WTC11 (cell line): ENCODE measurements around the gene RBM8A. TPM values are rescaled to one million over a fixed set of nuclear protein-coding genes. Genes with fewer than 3 reads are reported as not detected.

ENCODE experiments used
- ATAC-seq: fragments of 200-7000 bp; cut with Tn5 transposase; 2 replicates; pipeline ENCODE4 v1.10.0; 2021; ENCODE audit warnings: mild to moderate bottlenecking, moderate library complexity
- CTCF ChIA-PET: fragments of 300-600 bp; sonication (Branson Sonifier 250); formaldehyde crosslinking; loops from one replicate; lab custom pipeline; 2021; ENCODE audit warnings: antibody characterized with exemption; lab: Charles Lee
- POLR2A ChIA-PET: fragments of 350-600 bp; sonication (Branson Sonifier 250); formaldehyde crosslinking; loops from one replicate; lab custom pipeline; 2021; ENCODE audit warnings: antibody characterized with exemption; lab: Charles Lee
- DNase-seq: peaks from one replicate; pipeline ENCODE4 v3.0.0; 2021; ENCODE audit warnings: low spot score
- H3K27ac Mint-ChIP-seq: 2 replicates; pipeline ENCODE4 v1.8.0; 2021; ENCODE audit warnings: mixed read lengths
- H3K27me3 Mint-ChIP-seq: 2 replicates; pipeline ENCODE4 v1.8.0; 2021; ENCODE audit warnings: low read depth, mild to moderate bottlenecking, moderate library complexity, mixed read lengths
- H3K36me3 Mint-ChIP-seq: 2 replicates; pipeline ENCODE4 v1.8.0; 2021; ENCODE audit warnings: mixed read lengths
- H3K4me1 Mint-ChIP-seq: 2 replicates; pipeline ENCODE4 v1.8.0; 2022; ENCODE audit warnings: mixed read lengths
- H3K4me3 Mint-ChIP-seq: 2 replicates; pipeline ENCODE4 v1.8.0; 2021; ENCODE audit warnings: mild to moderate bottlenecking, moderate library complexity, mixed read lengths
- H3K9me3 Mint-ChIP-seq: 2 replicates; pipeline ENCODE4 v1.8.0; 2021; ENCODE audit warnings: mixed read lengths
- AR ChIP-seq: fragments of 250-450 bp; sonication (Bioruptor Pico); IDR thresholded peaks from 2 replicates; pipeline ENCODE4 v1.9.0; 2021; ENCODE audit warnings: mild to moderate bottlenecking
- ATF1 ChIP-seq: sonication (generic); formaldehyde crosslinking; IDR thresholded peaks from 2 replicates; pipeline ENCODE4 v1.8.1; 2023; ENCODE audit warnings: mild to moderate bottlenecking, moderate library complexity, missing genetic modification reagents
- CREM ChIP-seq: sonication (generic); formaldehyde crosslinking; IDR thresholded peaks from 2 replicates; pipeline ENCODE4 v1.8.1; 2022; ENCODE audit warnings: mild to moderate bottlenecking, missing genetic modification reagents, moderate library complexity
- E2F1 ChIP-seq: sonication (generic); formaldehyde crosslinking; IDR thresholded peaks from 2 replicates; pipeline ENCODE4 v1.8.0; 2022; ENCODE audit warnings: mild to moderate bottlenecking, missing genetic modification reagents
- EMX1 ChIP-seq: fragments of 250-450 bp; sonication (Bioruptor Pico); IDR thresholded peaks from 2 replicates; pipeline ENCODE4 v1.8.0; 2021; ENCODE audit warnings: mild to moderate bottlenecking
- FOXK1 ChIP-seq: sonication (generic); formaldehyde crosslinking; IDR thresholded peaks from 2 replicates; pipeline ENCODE4 v1.8.0; 2022; ENCODE audit warnings: mild to moderate bottlenecking, moderate library complexity, missing genetic modification reagents
- IRF2 ChIP-seq: sonication (generic); formaldehyde crosslinking; IDR thresholded peaks from 2 replicates; pipeline ENCODE4 v1.8.0; 2022; ENCODE audit warnings: low read depth, missing genetic modification reagents, borderline replicate concordance
- MAX ChIP-seq: sonication (generic); formaldehyde crosslinking; IDR thresholded peaks from 2 replicates; pipeline ENCODE4 v1.8.0; 2022; ENCODE audit warnings: mild to moderate bottlenecking, missing genetic modification reagents
- MLX ChIP-seq: sonication (generic); formaldehyde crosslinking; IDR thresholded peaks from 2 replicates; pipeline ENCODE4 v1.8.1; 2023; ENCODE audit warnings: mild to moderate bottlenecking, missing genetic modification reagents, moderate library complexity
- MYBL2 ChIP-seq: sonication (generic); formaldehyde crosslinking; IDR thresholded peaks from 2 replicates; pipeline ENCODE4 v1.8.1; 2023; ENCODE audit warnings: mild to moderate bottlenecking, moderate library complexity, missing genetic modification reagents
- SMAD3 ChIP-seq: sonication (generic); formaldehyde crosslinking; IDR thresholded peaks from 2 replicates; pipeline ENCODE4 v1.8.0; 2022; ENCODE audit warnings: missing genetic modification reagents, mild to moderate bottlenecking, borderline replicate concordance
- TCF7 ChIP-seq: sonication (generic); formaldehyde crosslinking; IDR thresholded peaks from 2 replicates; pipeline ENCODE4 v1.8.0; 2022; ENCODE audit warnings: mild to moderate bottlenecking, low read depth, missing genetic modification reagents, moderate library complexity
- TP53 ChIP-seq: sonication (generic); formaldehyde crosslinking; IDR thresholded peaks from 2 replicates; pipeline ENCODE4 v1.8.1; 2023; ENCODE audit warnings: mild to moderate bottlenecking, missing genetic modification reagents
- ZNF121 ChIP-seq: sonication (generic); formaldehyde crosslinking; IDR thresholded peaks from 2 replicates; pipeline ENCODE4 v1.8.0; 2023; ENCODE audit warnings: missing genetic modification reagents
- ZNF317 ChIP-seq: sonication (generic); formaldehyde crosslinking; IDR thresholded peaks from 2 replicates; pipeline ENCODE4 v1.8.1; 2023; ENCODE audit warnings: low read depth, mild to moderate bottlenecking, moderate library complexity, missing genetic modification reagents, borderline replicate concordance
- ZNF396 ChIP-seq: fragments of 250-450 bp; sonication (Bioruptor Pico); IDR thresholded peaks from 2 replicates; pipeline ENCODE4 v1.8.0; 2021; ENCODE audit warnings: mild to moderate bottlenecking, moderate library complexity, borderline replicate concordance
- ZNF512 ChIP-seq: sonication (generic); formaldehyde crosslinking; IDR thresholded peaks from 2 replicates; pipeline ENCODE4 v1.8.1; 2022; ENCODE audit warnings: missing genetic modification reagents, borderline replicate concordance
- ZSCAN18 ChIP-seq: fragments of 250-450 bp; sonication (Bioruptor Pico); IDR thresholded peaks from 2 replicates; pipeline ENCODE4 v2.1.2; 2022; ENCODE audit warnings: mild to moderate bottlenecking, moderate library complexity
- total RNA-seq: library from RNA; stranded (reverse); gene quantifications from 3 replicates; pipeline ENCODE4 v1.2.3, GENCODE V29; 2021

Gene RBM8A
- total RNA-seq, 1 experiment from 2014 or later = 199 TPM

- peak overlapping the region; percentile 91 for H3K4me3 Mint-ChIP-seq
- no peak overlapping the region for H3K27ac Mint-ChIP-seq
- H3K36me3 Mint-ChIP-seq = peaks cover 4% of the 10 kb centered on the region; the same call in 1 of the 2 replicates
- no peak for ATAC-seq
- H3K4me1 Mint-ChIP-seq = peaks cover 29% of the 10 kb centered on the region
- DNase-seq = no peak
- POLR2A ChIA-PET = interaction anchor here (0.6 to 2.1 kb wide), 8 partner anchors 11 to 106 kb away, joined by 3 to 17 read pairs (median 5); partner anchors contain the start of genes PIAS3 and RBM8A
- CTCF ChIA-PET = interaction anchor here (0.8 to 5.2 kb wide), 12 partner anchors 13 to 141 kb away, joined by 4 to 51 read pairs (median 6); partner anchors contain the start of genes ITGA10, NUDT17, PIAS3 and POLR3C
- H3K9me3 Mint-ChIP-seq = peaks cover 12% of the 10 kb centered on the region
- TF ChIP-seq ZNF121 (CRISPR knock-in tag) (no peak), AR (no peak), ATF1 (CRISPR knock-in tag) (no peak), ZSCAN18 (CRISPR knock-in tag) (no peak), ZNF317 (CRISPR knock-in tag) (no peak), TP53 (CRISPR knock-in tag) (no peak), ZNF396 (CRISPR knock-in tag) (no peak), IRF2 (CRISPR knock-in tag) (no peak), MAX (no peak), ZNF512 (CRISPR knock-in tag) (no peak), MYBL2 (CRISPR knock-in tag) (no peak), SMAD3 (no peak), FOXK1 (CRISPR knock-in tag) (no peak), MLX (CRISPR knock-in tag) (no peak), EMX1 (CRISPR knock-in tag) (no peak), TCF7 (no peak), CREM (CRISPR knock-in tag) (no peak), E2F1 (CRISPR knock-in tag) (no peak)
- TF ChIP-seq, all 79 proteins: peak for 0
- H3K27me3 Mint-ChIP-seq = peaks cover 60% of the 10 kb centered on the region
These were observed 37.9 kb upstream of the RBM8A start for GRCh38 chr1:145965119-145965744.
